ENCODE data around the gene CACNB2. TPM values are rescaled to one million over a fixed set of nuclear protein-coding genes. Genes with fewer than 3 reads are reported as not detected.

CACNB2 gene
- polyA plus RNA-seq, 1 experiment = 0.12 TPM

GRCh38 chr10:18278181-18278580, 138.0 kb downstream of the CACNB2 start:
- ChIA-PET CTCF (interaction anchor here (1.2 kb wide), 1 partner anchor 15 kb away, joined by 3 read pairs; no protein-coding TSS in a partner anchor), POLR2A (no interaction called here)
- Histone ChIP-seq H3K4me3 (ENCODE audit: low read depth, low read length) (no peak overlapping the region), H3K27me3 (ENCODE audit: control insufficient read depth, insufficient read depth, low read length) (no peaks in the 10 kb centered on the region), H3K36me3 (ENCODE audit: control insufficient read depth, insufficient read depth, low read length) (no peaks in the 10 kb centered on the region)
- DNase-seq (ENCODE audit: low read depth) = no peak
- no peak for TF ChIP-seq CTCF (IDR thresholded peaks at IDR 0.05; ENCODE audit: insufficient read depth, low read depth, low read length)

- TF ChIP-seq CTCF (IDR thresholded peaks at IDR 0.05; ENCODE audit: insufficient read depth, low read depth, low read length) = no peak
- POLR2A ChIA-PET = no interaction called here
- no peaks in the 10 kb centered on the region for H3K36me3 ChIP-seq (ENCODE audit: control insufficient read depth, insufficient read depth, low read length)
- no peak for DNase-seq (ENCODE audit: low read depth)
- no peaks in the 10 kb centered on the region for H3K27me3 ChIP-seq (ENCODE audit: control insufficient read depth, insufficient read depth, low read length)
- CTCF ChIA-PET = no interaction called here
- H3K4me3 ChIP-seq (ENCODE audit: low read depth, low read length) = no peak overlapping the region
These were observed 138.9 kb downstream of the CACNB2 start for GRCh38 chr10:18279173-18279572.

GRCh38 chr10:18282094-18282493, 141.9 kb downstream of the CACNB2 start:
- ChIA-PET POLR2A (no interaction called here), CTCF (no interaction called here)
- Histone ChIP-seq H3K4me3 (ENCODE audit: low read depth, low read length) (no peak overlapping the region), H3K36me3 (ENCODE audit: control insufficient read depth, insufficient read depth, low read length) (no peaks in the 10 kb centered on the region), H3K27me3 (ENCODE audit: control insufficient read depth, insufficient read depth, low read length) (no peaks in the 10 kb centered on the region)
- no peak for TF ChIP-seq CTCF (IDR thresholded peaks at IDR 0.05; ENCODE audit: insufficient read depth, low read depth, low read length)
- DNase-seq (ENCODE audit: low read depth) = no peak

- H3K27me3 ChIP-seq (ENCODE audit: control insufficient read depth, insufficient read depth, low read length) = no peaks in the 10 kb centered on the region
- no peaks in the 10 kb centered on the region for H3K36me3 ChIP-seq (ENCODE audit: control insufficient read depth, insufficient read depth, low read length)
- ChIA-PET POLR2A (no interaction called here), CTCF (no interaction called here)
- no peak overlapping the region for H3K4me3 ChIP-seq (ENCODE audit: low read depth, low read length)
- TF ChIP-seq CTCF (IDR thresholded peaks at IDR 0.05; ENCODE audit: insufficient read depth, low read depth, low read length) = no peak
- DNase-seq (ENCODE audit: low read depth) = no peak
These were observed 150.6 kb downstream of the CACNB2 start for GRCh38 chr10:18290651-18291313.

GRCh38 chr10:18293536-18294510, 153.6 kb downstream of the CACNB2 start:
- H3K36me3 ChIP-seq (ENCODE audit: control insufficient read depth, insufficient read depth, low read length) = no peaks in the 10 kb centered on the region
- no peaks in the 10 kb centered on the region for H3K27me3 ChIP-seq (ENCODE audit: control insufficient read depth, insufficient read depth, low read length)
- POLR2A ChIA-PET = no interaction called here
- CTCF ChIA-PET = no interaction called here
- H3K4me3 ChIP-seq (ENCODE audit: low read depth, low read length) = no peak overlapping the region
- no peak for DNase-seq (ENCODE audit: low read depth)
- no peak for TF ChIP-seq CTCF (IDR thresholded peaks at IDR 0.05; ENCODE audit: insufficient read depth, low read depth, low read length)

Data from BJ (cell line).